Endothelial cell of umbilical vein (primary cell): Measurements from ENCODE around the gene C22orf39. TPM values are rescaled to one million over a fixed set of nuclear protein-coding genes. Genes with fewer than 3 reads are reported as not detected.

Experiments
- BruUV-seq: library from RNA; stranded (reverse); fragments of 400-500 nt; replicated peaks from 2 replicates; lab custom pipeline; 2021; lab: Mats Ljungman, UMichigan
- CTCF ChIA-PET: fragments of 300-600, 350-600 bp; sonication (Branson Sonifier 250); formaldehyde crosslinking; loops from one replicate; lab custom pipeline; 2021; ENCODE audit warnings: antibody characterized with exemption, inconsistent platforms; lab: Charles Lee
- POLR2A ChIA-PET: fragments of 300-600, 350-600 bp; sonication (Branson Sonifier 250); formaldehyde crosslinking; loops from one replicate; lab custom pipeline; 2021; ENCODE audit warnings: antibody characterized with exemption, inconsistent platforms; lab: Charles Lee
- DNase-seq: peaks from one replicate; pipeline ENCODE4 v3.0.0-alpha.2; 2011; ENCODE audit warnings: low read depth, low spot score
- FAIRE-seq: peaks from 2 replicates; lab custom pipeline; 2011; peaks lifted over from hg19 to GRCh38; lab: Jason Lieb, UNC
- H2AFZ ChIP-seq: 2 replicates; pipeline ENCODE4 v1.6.0; 2012; ENCODE audit warnings: low read depth, low read length, control low read depth, inconsistent platforms
- H3K27ac ChIP-seq: 2 replicates; pipeline ENCODE4 v1.5.1; 2011; ENCODE audit warnings: low read depth, mild to moderate bottlenecking, control low read depth, low read length, moderate library complexity; ENCODE audit not compliant: insufficient read depth
- H3K27me3 ChIP-seq, 2 experiments: 2 replicates each; pipeline versions ENCODE4 v1.6.0 to v1.6.1; 2011; ENCODE audit warnings: low read length in 2 of 2, mixed read lengths in 1 of 2; ENCODE audit not compliant: control insufficient read depth in 2 of 2, insufficient read depth in 2 of 2
- H3K36me3 ChIP-seq, 2 experiments: 2 replicates in 1 of 2; 3 replicates in 1 of 2; pipeline ENCODE4 v1.5.1; 2011; ENCODE audit warnings: low read length in 2 of 2, mild to moderate bottlenecking in 1 of 2, moderate library complexity in 1 of 2; ENCODE audit not compliant: control insufficient read depth in 2 of 2, insufficient read depth in 2 of 2; ENCODE audit errors: extremely low read depth in 1 of 2
- H3K4me1 ChIP-seq: 3 replicates; pipeline ENCODE4 v1.5.1; 2011; ENCODE audit warnings: mild to moderate bottlenecking, low read length; ENCODE audit not compliant: control insufficient read depth, insufficient read depth; ENCODE audit errors: extremely low read depth
- H3K4me2 ChIP-seq: 2 replicates; pipeline ENCODE4 v1.6.1; 2011; ENCODE audit warnings: low read length, control low read depth, mixed read lengths; ENCODE audit not compliant: insufficient read depth
- H3K4me3 ChIP-seq, 3 experiments: fragments of 200-600 bp in 1 of 3; sonication (generic), shearing (Covaris generic) in 1 of 3; replicated peaks in 1 of 3; 2 replicates each; pipeline ENCODE4 v1.5.1; 2011 to 2016; ENCODE audit warnings: control low read depth in 3 of 3, low read length in 3 of 3, mild to moderate bottlenecking in 2 of 3, inconsistent platforms in 1 of 3, low read depth in 1 of 3, moderate library complexity in 1 of 3; ENCODE audit not compliant: insufficient read depth in 1 of 3
- H3K79me2 ChIP-seq: 2 replicates; pipeline ENCODE4 v1.6.0; 2012; ENCODE audit warnings: low read length, inconsistent platforms; ENCODE audit not compliant: control insufficient read depth, insufficient read depth
- H3K9ac ChIP-seq: replicated peaks from 2 replicates; pipeline ENCODE3; 2011; ENCODE audit warnings: low read length, control low read depth; ENCODE audit not compliant: insufficient read depth; ENCODE audit errors: extremely low read depth
- H3K9me1 ChIP-seq: replicated peaks from 3 replicates; pipeline ENCODE4 v1.6.0; 2011; ENCODE audit warnings: mild to moderate bottlenecking, low read length; ENCODE audit not compliant: control insufficient read depth, insufficient read depth; ENCODE audit errors: extremely low read depth
- H3K9me3 ChIP-seq: replicated peaks from 2 replicates; pipeline ENCODE4 v1.5.1; 2012; ENCODE audit warnings: low read length, inconsistent platforms; ENCODE audit not compliant: control insufficient read depth, insufficient read depth
- H4K20me1 ChIP-seq: replicated peaks from 2 replicates; pipeline ENCODE3; 2011; ENCODE audit warnings: mild to moderate bottlenecking, low read length; ENCODE audit not compliant: control insufficient read depth, insufficient read depth; ENCODE audit errors: extremely low read depth
- CTCF ChIP-seq, 2 donors: IDR thresholded peaks; 1 replicate in 1 of 2; 2 replicates in 1 of 2; pipeline ENCODE4 v1.5.1; 2011; ENCODE audit warnings: low read length in 2 of 2, mild to moderate bottlenecking in 2 of 2, moderate library complexity in 2 of 2, control low read depth in 1 of 2, inconsistent platforms in 1 of 2, low read depth in 1 of 2; ENCODE audit not compliant: insufficient read depth in 1 of 2; ENCODE audit errors: extremely low read depth in 1 of 2
- EZH2 ChIP-seq: IDR thresholded peaks from 2 replicates; pipeline ENCODE4 v1.6.1; 2012; ENCODE audit warnings: borderline replicate concordance, low read depth, mild to moderate bottlenecking, moderate library complexity, low read length, inconsistent platforms; ENCODE audit not compliant: severe bottlenecking
- FOS ChIP-seq: IDR thresholded peaks from 2 replicates; pipeline ENCODE4 v1.6.1; 2011; ENCODE audit warnings: mild to moderate bottlenecking, low read length, moderate library complexity, borderline replicate concordance; ENCODE audit not compliant: insufficient read depth
- GATA2 ChIP-seq: IDR thresholded peaks from 2 replicates; pipeline ENCODE4 v1.7.0; 2011; ENCODE audit warnings: low read depth, mild to moderate bottlenecking, moderate library complexity, mixed read lengths, low read length; ENCODE audit not compliant: insufficient read length, insufficient read depth
- JUN ChIP-seq: IDR thresholded peaks from 2 replicates; pipeline ENCODE4 v1.6.1; 2011; ENCODE audit warnings: borderline replicate concordance, low read depth; ENCODE audit not compliant: insufficient read length, insufficient read depth
- MAX ChIP-seq: IDR thresholded peaks from 2 replicates; pipeline ENCODE4 v1.6.1; 2011; ENCODE audit not compliant: insufficient read depth, insufficient read length
- MYC ChIP-seq: IDR thresholded peaks from one replicate; pipeline ENCODE4 v1.6.1; 2011; ENCODE audit warnings: mild to moderate bottlenecking, low read depth, low read length
- POLR2A ChIP-seq: IDR thresholded peaks from 2 replicates; pipeline ENCODE4 v1.6.1; 2012; ENCODE audit warnings: low read depth, mild to moderate bottlenecking, control low read depth, low read length
- POLR2AphosphoS5 ChIP-seq: IDR thresholded peaks from 2 replicates; pipeline ENCODE4 v1.6.1; 2012; ENCODE audit warnings: low read depth, mild to moderate bottlenecking, control low read depth, low read length, moderate library complexity; ENCODE audit not compliant: insufficient read depth
- dilution Hi-C: fragments of 300-500 bp; cut with MboI; formaldehyde crosslinking; loops from one replicate; pipeline ENCODE4 v1.15.0; 2019; ENCODE audit warnings: low sequenced_read_pairs; ENCODE audit not compliant: extremely low pct_ligation_motif_present
- intact Hi-C: fragments of 100-400 bp; cut with micrococcal nuclease; formaldehyde crosslinking; loops from one replicate; pipeline ENCODE4 v1.10.0; 2022
- polyA plus RNA-seq, 4 experiments: library from polyadenylated mRNA; depleted of rRNA in 3 of 4; stranded (reverse) in 3 of 4; unstranded in 1 of 4; fragments of >200 nt; gene quantifications; 2 replicates each; pipeline versions ENCODE4 v1.2.1 to v1.2.3, GENCODE V29; 2011 to 2012; ENCODE audit warnings: missing spikeins in 1 of 4
- total RNA-seq: library from RNA; stranded (reverse); gene quantifications from 2 replicates; pipeline ENCODE4 v1.2.3, GENCODE V29; 2021

Gene C22orf39
- total and polyA plus RNA-seq, 2 donors (not counting 3 experiments of a cell fraction or from before 2014, with no cell fraction given): 26.1 to 28.0 TPM

GRCh38 chr22:19402642-19403191 lies 44.8 kb downstream of the C22orf39 start:
- no peak for DNase-seq
- H3K4me1 ChIP-seq: no peaks in the 10 kb centered on the region
- dilution Hi-C loops: no loop called here
- H3K9ac ChIP-seq: no peak overlapping the region
- ChIA-PET POLR2A (no interaction called here), CTCF (interaction anchor here (1.4 kb wide), 1 partner anchor 227 kb away, joined by 7 read pairs; no protein-coding TSS in a partner anchor)
- no peak overlapping the region for H3K27ac ChIP-seq
- no peaks in the 10 kb centered on the region for H4K20me1 ChIP-seq
- H2AFZ ChIP-seq: no peak overlapping the region
- intact Hi-C loops: no loop called here
- H3K36me3 ChIP-seq: peaks cover 5 to 17% of the 10 kb centered on the region in 2 experiments
- BruUV-seq: no TSS peak
- no peaks in the 10 kb centered on the region for H3K9me3 ChIP-seq
- no peaks in the 10 kb centered on the region for H3K27me3 ChIP-seq
- TF ChIP-seq MYC (no peak), MAX (no peak), GATA2 (no peak), EZH2 (no peak)
- no peak overlapping the region for H3K4me3 ChIP-seq
- H3K9me1 ChIP-seq: no peaks in the 10 kb centered on the region
- H3K79me2 ChIP-seq: no peaks in the 10 kb centered on the region
- no peak overlapping the region for H3K4me2 ChIP-seq
- FAIRE-seq: no peak

- Histone ChIP-seq H3K36me3 (peaks cover 3 to 18% of the 10 kb centered on the region in 2 experiments), H4K20me1 (no peaks in the 10 kb centered on the region)
- BruUV-seq: no TSS peak
These were observed 46.0 kb downstream of the C22orf39 start for GRCh38 chr22:19401483-19401882.

More at GRCh38 chr22:19401483-19401882, 46.0 kb downstream of the C22orf39 start:
- Histone ChIP-seq H3K79me2 (no peaks in the 10 kb centered on the region), H3K27ac (no peak overlapping the region), H3K27me3 (no peaks in the 10 kb centered on the region), H3K9me1 (no peaks in the 10 kb centered on the region), H2AFZ (no peak overlapping the region), H3K4me2 (no peak overlapping the region), H3K9ac (no peak overlapping the region), H3K4me1 (no peaks in the 10 kb centered on the region), H3K9me3 (no peaks in the 10 kb centered on the region), H3K4me3 (no peak overlapping the region)
- DNase-seq (no peak), FAIRE-seq (no peak)
- intact Hi-C loops (no loop called here), dilution Hi-C loops (no loop called here)
- CTCF ChIA-PET: no interaction called here
- POLR2A ChIA-PET: no interaction called here
- TF ChIP-seq POLR2AphosphoS5 (no peak), POLR2A (no peak), GATA2 (no peak), EZH2 (no peak), MYC (no peak), JUN (no peak), CTCF (IDR thresholded peaks at IDR 0.05; ENCODE audit: extremely low read depth in 1 of 2, insufficient read depth in 1 of 2, low read depth in 1 of 2, low read length in 2 of 2) (no peak), MAX (no peak), FOS (no peak)
